ENCODE measurements around the gene CADM4. TPM values are rescaled to one million over a fixed set of nuclear protein-coding genes. Genes with fewer than 3 reads are reported as not detected.

The CADM4 gene
- total and polyA plus RNA-seq, 9 of the 15 experiments (the other 6 are each of a cell fraction or from before 2014, with no cell fraction given): 0.03 to 4.6 (median 1.3) TPM

GRCh38 chr19:43624933-43625332, 14.7 kb downstream of the CADM4 start:
- H4K20me1 ChIP-seq (replicated peaks; ENCODE audit: control insufficient read depth, insufficient read depth, low read length): no peaks in the 10 kb centered on the region
- BruUV-seq (replicated peaks): no TSS peak
- in situ Hi-C loops (cut with MboI) (no loop called here), intact Hi-C loops (cut with micrococcal nuclease) (loop anchor here (10.0 kb wide), 2 partner anchors 70 to 180 kb away; no protein-coding TSS in a partner anchor)
- DNase-seq (ENCODE audit: extremely low read depth in 1 of 4, low spot score in 3 of 4): peak; percentile 87 to 97 (median 90)
- H3K36me3 ChIP-seq (ENCODE audit: control insufficient read depth, insufficient read depth, low read length): peaks cover 2% of the 10 kb centered on the region; the same call in 2 of the 3 replicates
- WGBS (ENCODE audit: insufficient coverage, low coverage, missing lambda C conversion rate): 1% methylated on average over 29 of the region's 30 CpGs
- H3K4me1 ChIP-seq (replicated peaks in 1 of 2; ENCODE audit: control insufficient read depth in 2 of 2, insufficient read depth in 2 of 2, low read length in 2 of 2): peaks cover 39 to 60% of the 10 kb centered on the region in 2 experiments
- peak overlapping the region; percentile 21 to 38; a peak in 2 of 4 replicates for H3K9ac ChIP-seq (ENCODE audit: insufficient read depth in 1 of 2, low read depth in 2 of 2, low read length in 2 of 2)
- H3K4me2 ChIP-seq (ENCODE audit: insufficient read depth, low read length): peak overlapping the region; percentile 66
- H3K9me3 ChIP-seq (replicated peaks; ENCODE audit: control insufficient read depth, insufficient read depth, low read depth, low read length): no peaks in the 10 kb centered on the region
- H2AFZ ChIP-seq (ENCODE audit: low read depth, low read length): peak overlapping the region; percentile 79
- peaks cover 2% of the 10 kb centered on the region for H3K9me1 ChIP-seq (ENCODE audit: control insufficient read depth, insufficient read depth, low read length)
- no peaks in the 10 kb centered on the region for H3K27me3 ChIP-seq (ENCODE audit: control insufficient read depth in 2 of 2, insufficient read depth in 2 of 2, low read length in 2 of 2)
- H3K4me3 ChIP-seq: no peak overlapping the region
- peak; percentile 85 for FAIRE-seq
- ChIA-PET CTCF (ENCODE audit: low intra/inter-chr PET ratio) (interaction anchor here (0.7 to 1.3 kb wide), 4 partner anchors 30 to 1444 kb away, joined by 3 to 4 read pairs (median 4); no protein-coding TSS in a partner anchor), POLR2A (interaction anchor here (0.6 to 1.0 kb wide), 2 partner anchors 29 to 43 kb away, joined by 3 to 4 read pairs; partner anchors contain the start of gene IRGQ)
- peak overlapping the region; percentile 57; the same call in 2 of the 3 replicates for H3K27ac ChIP-seq (ENCODE audit: extremely low read depth, low read depth, low read length)
- H3K79me2 ChIP-seq (ENCODE audit: control insufficient read depth, insufficient read depth, low read length): peaks cover 10% of the 10 kb centered on the region
- peak; percentile 86 for ATAC-seq
- TF ChIP-seq ZBTB7A (IDR thresholded peaks at IDR 0.05; ENCODE audit: borderline replicate concordance, control insufficient read depth, low read depth, low read length) (peak; percentile 18; the same call in 1 of the 2 replicates), MCM2 (IDR thresholded peaks at IDR 0.05; ENCODE audit: low read depth) (no peak), ZNF224 (CRISPR knock-in tag; IDR thresholded peaks at IDR 0.05) (no peak), RB1 (IDR thresholded peaks at IDR 0.05; ENCODE audit: low read depth) (peak; percentile 41; the same call in 1 of the 2 replicates), MNT (conservative IDR thresholded peaks at IDR 0.05) (no peak), JUND (IDR thresholded peaks at IDR 0.05; ENCODE audit: borderline replicate concordance, low read depth, low read length) (no peak), JUND (tag; IDR thresholded peaks at IDR 0.05; ENCODE audit: borderline replicate concordance, low read depth, low read length) (peak; percentile 18; the same call in 1 of the 3 replicates), CREM (IDR thresholded peaks at IDR 0.05; ENCODE audit: low read depth) (peak; percentile 76), STAG1 (CRISPR knock-in tag; IDR thresholded peaks at IDR 0.05; ENCODE audit: borderline replicate concordance) (peak; percentile 29; the same call in 1 of the 2 replicates), MYC (IDR thresholded peaks at IDR 0.05; ENCODE audit: low read depth, low read length) (0 out of 2 replicates have a peak, but pooled peaks have one; percentile 47), MYC (CRISPR knock-in tag; IDR thresholded peaks at IDR 0.05; ENCODE audit: borderline replicate concordance, low read depth) (no peak), YY1 (IDR thresholded peaks at IDR 0.05; ENCODE audit: borderline replicate concordance in 1 of 3, control insufficient read depth in 1 of 3, extremely low read depth in 1 of 3, insufficient read depth in 3 of 3, insufficient read length in 1 of 3, insufficient replicate concordance in 2 of 3, low read depth in 1 of 3, low read length in 2 of 3) (peak in 1 of 3 experiments; percentile 26), TRIM25 (IDR thresholded peaks at IDR 0.05; ENCODE audit: borderline replicate concordance) (no peak), MBD1 (CRISPR knock-in tag; IDR thresholded peaks at IDR 0.05) (no peak), TEAD1 (CRISPR knock-in tag; IDR thresholded peaks at IDR 0.05) (0 out of 4 replicates have a peak, but pooled peaks have one; percentile 39 to 54), EGR1 (conservative IDR thresholded peaks at IDR 0.05) (peak; percentile 69), MAFF (IDR thresholded peaks at IDR 0.05; ENCODE audit: low read length) (no peak)
